Nephron progenitor cell (in vitro differentiated cells): ENCODE measurements around the gene CXCL5.

Source experiments
- DNase-seq: peaks from one replicate; pipeline ENCODE4 v3.0.0; 2021
- H3K27ac Mint-ChIP-seq: 2 replicates; pipeline ENCODE4 v1.8.0; 2021; ENCODE audit warnings: mild to moderate bottlenecking, moderate library complexity, mixed read lengths
- H3K27me3 Mint-ChIP-seq: 2 replicates; pipeline ENCODE4 v1.8.0; 2021; ENCODE audit warnings: mild to moderate bottlenecking, low read depth, mixed read lengths; ENCODE audit not compliant: poor library complexity
- H3K36me3 Mint-ChIP-seq: 2 replicates; pipeline ENCODE4 v1.8.0; 2021; ENCODE audit warnings: low read depth, mixed read lengths
- H3K4me1 Mint-ChIP-seq: 2 replicates; pipeline ENCODE4 v1.8.0; 2021; ENCODE audit warnings: mixed read lengths
- H3K4me3 Mint-ChIP-seq: 2 replicates; pipeline ENCODE4 v1.8.0; 2021; ENCODE audit warnings: mild to moderate bottlenecking, moderate library complexity, mixed read lengths
- H3K9me3 Mint-ChIP-seq: 2 replicates; pipeline ENCODE4 v1.8.0; 2021; ENCODE audit warnings: mild to moderate bottlenecking, moderate library complexity, mixed read lengths
- TF ChIP-seq, protein P1 (sequence below): fragments of 200-600 bp; sonication (generic); IDR thresholded peaks from 2 replicates; pipeline ENCODE4 v1.5.0; 2021; ENCODE audit warnings: antibody characterized with exemption

CXCL5 gene

DNA sequence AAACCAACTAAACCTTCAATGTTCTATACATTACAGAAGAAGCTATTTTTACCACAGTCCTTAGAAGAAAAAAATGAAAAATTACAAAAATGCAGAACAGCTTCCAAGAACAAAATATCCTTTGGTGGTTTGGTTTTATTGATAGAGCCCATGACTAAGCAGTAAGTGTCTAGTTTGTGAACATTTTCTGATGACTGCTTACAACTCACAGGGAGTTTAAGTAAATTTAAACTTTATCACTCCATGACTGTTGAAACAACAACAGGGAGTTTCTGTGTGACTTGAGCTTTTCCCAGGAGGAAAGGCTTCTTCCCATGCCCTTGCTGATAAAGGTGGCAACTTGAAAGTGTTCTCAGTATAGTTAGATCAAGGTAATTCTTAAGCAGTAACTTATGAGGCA, 19.6 kb downstream of the CXCL5 start:
- TF ChIP-seq, protein P1, sequence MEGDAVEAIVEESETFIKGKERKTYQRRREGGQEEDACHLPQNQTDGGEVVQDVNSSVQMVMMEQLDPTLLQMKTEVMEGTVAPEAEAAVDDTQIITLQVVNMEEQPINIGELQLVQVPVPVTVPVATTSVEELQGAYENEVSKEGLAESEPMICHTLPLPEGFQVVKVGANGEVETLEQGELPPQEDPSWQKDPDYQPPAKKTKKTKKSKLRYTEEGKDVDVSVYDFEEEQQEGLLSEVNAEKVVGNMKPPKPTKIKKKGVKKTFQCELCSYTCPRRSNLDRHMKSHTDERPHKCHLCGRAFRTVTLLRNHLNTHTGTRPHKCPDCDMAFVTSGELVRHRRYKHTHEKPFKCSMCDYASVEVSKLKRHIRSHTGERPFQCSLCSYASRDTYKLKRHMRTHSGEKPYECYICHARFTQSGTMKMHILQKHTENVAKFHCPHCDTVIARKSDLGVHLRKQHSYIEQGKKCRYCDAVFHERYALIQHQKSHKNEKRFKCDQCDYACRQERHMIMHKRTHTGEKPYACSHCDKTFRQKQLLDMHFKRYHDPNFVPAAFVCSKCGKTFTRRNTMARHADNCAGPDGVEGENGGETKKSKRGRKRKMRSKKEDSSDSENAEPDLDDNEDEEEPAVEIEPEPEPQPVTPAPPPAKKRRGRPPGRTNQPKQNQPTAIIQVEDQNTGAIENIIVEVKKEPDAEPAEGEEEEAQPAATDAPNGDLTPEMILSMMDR, result no peak
- DNase-seq, result no peak
- Mint-ChIP-seq H3K9me3 (peaks cover under 1% of the 10 kb centered on the region), H3K27ac (no peak overlapping the region), H3K36me3 (no peaks in the 10 kb centered on the region), H3K4me1 (no peaks in the 10 kb centered on the region), H3K27me3 (peaks cover 6% of the 10 kb centered on the region), H3K4me3 (no peak overlapping the region)

DNA sequence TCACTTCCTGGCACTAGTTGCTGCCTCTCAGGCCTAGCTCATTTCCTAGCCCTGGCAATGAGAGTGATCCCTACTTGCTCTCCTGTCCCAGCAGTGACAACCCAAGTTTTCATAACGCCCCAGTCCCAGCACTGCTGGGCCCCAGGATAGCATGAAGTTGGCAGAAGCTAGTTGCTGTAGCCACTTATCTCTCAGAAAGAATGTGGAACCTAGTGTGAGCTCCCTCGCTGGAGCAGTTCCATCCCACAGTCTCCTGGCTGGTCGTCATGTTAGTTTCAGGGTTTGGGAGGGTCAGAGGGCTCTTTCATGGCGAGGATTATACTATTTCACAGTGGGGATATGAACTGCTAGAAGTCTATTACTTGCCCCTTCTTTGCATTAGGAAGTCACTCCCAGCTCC, 21.8 kb downstream of the CXCL5 start:
- no peak for DNase-seq
- Mint-ChIP-seq H3K36me3 (no peaks in the 10 kb centered on the region), H3K4me3 (no peak overlapping the region), H3K27ac (no peak overlapping the region), H3K9me3 (peaks cover 14% of the 10 kb centered on the region), H3K27me3 (no peaks in the 10 kb centered on the region), H3K4me1 (no peaks in the 10 kb centered on the region)
- TF ChIP-seq, protein P1, result no peak

- Mint-ChIP-seq H3K4me3 (no peak overlapping the region), H3K4me1 (no peaks in the 10 kb centered on the region), H3K27ac (no peak overlapping the region), H3K36me3 (no peaks in the 10 kb centered on the region), H3K9me3 (peaks cover 19% of the 10 kb centered on the region), H3K27me3 (no peaks in the 10 kb centered on the region)
- TF ChIP-seq, protein P1, result no peak
- no peak for DNase-seq
Measured at GRCh38 chr4:73976217-73976616, 22.3 kb downstream of the CXCL5 start.

- no peaks in the 10 kb centered on the region for H3K36me3 Mint-ChIP-seq
- H3K9me3 Mint-ChIP-seq, result peaks cover 33% of the 10 kb centered on the region
- no peaks in the 10 kb centered on the region for H3K27me3 Mint-ChIP-seq
- no peak for DNase-seq
- TF ChIP-seq, protein P1, result no peak
- H3K4me3 Mint-ChIP-seq, result no peak overlapping the region
- no peak overlapping the region for H3K27ac Mint-ChIP-seq
- H3K4me1 Mint-ChIP-seq, result no peaks in the 10 kb centered on the region
Measured at GRCh38 chr4:73974352-73974751, 24.1 kb downstream of the CXCL5 start.

- H3K9me3 Mint-ChIP-seq, result peaks cover 33% of the 10 kb centered on the region
- H3K4me1 Mint-ChIP-seq, result no peaks in the 10 kb centered on the region
- TF ChIP-seq, protein P1, result no peak
Measured at GRCh38 chr4:73970945-73971344, 27.5 kb downstream of the CXCL5 start.

GRCh38 chr4:73970011-73970410, 28.5 kb downstream of the CXCL5 start:
- no peaks in the 10 kb centered on the region for H3K4me1 Mint-ChIP-seq
- DNase-seq, result no peak
- no peaks in the 10 kb centered on the region for H3K36me3 Mint-ChIP-seq
- H3K27ac Mint-ChIP-seq, result no peak overlapping the region
- no peak overlapping the region for H3K4me3 Mint-ChIP-seq
- TF ChIP-seq, protein P1, result no peak
- peaks cover 33% of the 10 kb centered on the region for H3K9me3 Mint-ChIP-seq
- H3K27me3 Mint-ChIP-seq, result no peaks in the 10 kb centered on the region

More at GRCh38 chr4:73970945-73971344, 27.5 kb downstream of the CXCL5 start:
- Mint-ChIP-seq H3K4me3 (no peak overlapping the region), H3K27me3 (no peaks in the 10 kb centered on the region), H3K36me3 (no peaks in the 10 kb centered on the region), H3K27ac (no peak overlapping the region)
- no peak for DNase-seq
